Activated T-cell treated with anti-CD3 and anti-CD28 coated beads, Interleukin-2, amount 50 U/mL, for 72 hours (primary cell): Measurements from ENCODE around the gene CNPY1. TPM values are rescaled to one million over a fixed set of nuclear protein-coding genes. Genes with fewer than 3 reads are reported as not detected.

ENCODE experiments used
- ATAC-seq, 2 donors: fragments of 150-1000 bp; cut with Tn5 transposase; replicated peaks in 1 of 2; 2 replicates each; pipeline ENCODE4 v1.10.0; 2021; ENCODE audit warnings: moderate library complexity in 2 of 2, mild to moderate bottlenecking in 1 of 2
- DNase-seq, 2 donors: peaks; one replicate each; pipeline ENCODE4 v3.0.0; 2021 to 2022; ENCODE audit warnings: mixed read lengths in 1 of 2
- H3K27ac Mint-ChIP-seq: one replicate; pipeline ENCODE4 v1.8.0; 2022; ENCODE audit warnings: mild to moderate bottlenecking, moderate library complexity, mixed read lengths
- H3K27me3 Mint-ChIP-seq: one replicate; pipeline ENCODE4 v1.8.0; 2022; ENCODE audit warnings: low read depth, mixed read lengths
- H3K36me3 Mint-ChIP-seq, 2 donors: one replicate each; pipeline ENCODE4 v1.8.0; 2022; ENCODE audit warnings: mixed read lengths in 2 of 2, mild to moderate bottlenecking in 1 of 2; ENCODE audit not compliant: insufficient read depth in 2 of 2
- H3K4me1 Mint-ChIP-seq: one replicate; pipeline ENCODE4 v1.8.0; 2022; ENCODE audit warnings: low read depth, mixed read lengths
- H3K4me3 Mint-ChIP-seq, 2 donors: one replicate each; pipeline ENCODE4 v1.8.0; 2022; ENCODE audit warnings: mild to moderate bottlenecking in 2 of 2, mixed read lengths in 2 of 2, moderate library complexity in 2 of 2
- H3K9me3 Mint-ChIP-seq, 2 donors: one replicate each; pipeline ENCODE4 v1.8.0; 2022; ENCODE audit warnings: mixed read lengths in 2 of 2
- total RNA-seq, 2 donors: library from RNA; stranded (reverse); gene quantifications; one replicate each; pipeline ENCODE4 v1.2.3, GENCODE V29; 2022

The CNPY1 gene
- total RNA-seq, 2 donors from 2014 or later = not detected

GRCh38 chr7:155470686-155471638 lies 75.4 kb downstream of the CNPY1 start:
- ATAC-seq (no peak), DNase-seq (no peak)
- peak overlapping the region; percentile 31 to 40 for H3K4me3 Mint-ChIP-seq
- peaks cover 18% of the 10 kb centered on the region for H3K4me1 Mint-ChIP-seq
- H3K27me3 Mint-ChIP-seq = peaks cover 85% of the 10 kb centered on the region
- H3K36me3 Mint-ChIP-seq = peaks cover 2 to 3% of the 10 kb centered on the region in 2 donors
- peak overlapping the region; percentile 9 for H3K27ac Mint-ChIP-seq
- H3K9me3 Mint-ChIP-seq = peaks cover 0 to 3% of the 10 kb centered on the region in 2 donors

GRCh38 chr7:155470186-155470487 lies 76.2 kb downstream of the CNPY1 start:
- no peak for ATAC-seq
- H3K9me3 Mint-ChIP-seq = no peaks in the 10 kb centered on the region
- no peak overlapping the region for H3K4me3 Mint-ChIP-seq
- no peak for DNase-seq
- H3K36me3 Mint-ChIP-seq = no peaks in the 10 kb centered on the region
- H3K27ac Mint-ChIP-seq = no peak overlapping the region
- H3K4me1 Mint-ChIP-seq = peaks cover 26% of the 10 kb centered on the region
- H3K27me3 Mint-ChIP-seq = peaks cover 85% of the 10 kb centered on the region

- Mint-ChIP-seq H3K27me3 (peaks cover 85% of the 10 kb centered on the region), H3K27ac (no peak overlapping the region), H3K4me3 (peak overlapping the region in 1 of 2 donors; percentile 10), H3K36me3 (no peaks in the 10 kb centered on the region), H3K9me3 (no peaks in the 10 kb centered on the region), H3K4me1 (peaks cover 30% of the 10 kb centered on the region)
- no peak for DNase-seq
- no peak for ATAC-seq
Measured at GRCh38 chr7:155469311-155470185, 76.8 kb downstream of the CNPY1 start.

- peaks cover 37% of the 10 kb centered on the region for H3K4me1 Mint-ChIP-seq
- peaks cover 85% of the 10 kb centered on the region for H3K27me3 Mint-ChIP-seq
- ATAC-seq (no peak), DNase-seq (no peak)
- H3K27ac Mint-ChIP-seq = no peak overlapping the region
- H3K36me3 Mint-ChIP-seq = no peaks in the 10 kb centered on the region
- peak overlapping the region; percentile 29 to 38 for H3K4me3 Mint-ChIP-seq
- H3K9me3 Mint-ChIP-seq = no peaks in the 10 kb centered on the region
Measured at GRCh38 chr7:155468785-155469148, 77.6 kb downstream of the CNPY1 start.

- Mint-ChIP-seq H3K9me3 (no peaks in the 10 kb centered on the region), H3K4me3 (peak overlapping the region; percentile 47 to 49), H3K4me1 (peaks cover 41% of the 10 kb centered on the region), H3K36me3 (no peaks in the 10 kb centered on the region), H3K27ac (no peak overlapping the region), H3K27me3 (peaks cover 85% of the 10 kb centered on the region)
- DNase-seq (no peak), ATAC-seq (peak; percentile 25 to 33)
Measured at GRCh38 chr7:155467846-155468784, 78.2 kb downstream of the CNPY1 start.

- peaks cover 84% of the 10 kb centered on the region for H3K27me3 Mint-ChIP-seq
- no peaks in the 10 kb centered on the region for H3K36me3 Mint-ChIP-seq
- H3K4me1 Mint-ChIP-seq = peaks cover 37% of the 10 kb centered on the region
- peak; percentile 78 to 80 for ATAC-seq
- H3K27ac Mint-ChIP-seq = no peak overlapping the region
- no peaks in the 10 kb centered on the region for H3K9me3 Mint-ChIP-seq
- peak overlapping the region; percentile 62 to 65 for H3K4me3 Mint-ChIP-seq
- DNase-seq = peak; percentile 74 to 75
Measured at GRCh38 chr7:155466814-155467733, 79.3 kb downstream of the CNPY1 start.

- Mint-ChIP-seq H3K27me3 (peaks cover 85% of the 10 kb centered on the region), H3K36me3 (no peaks in the 10 kb centered on the region), H3K9me3 (no peaks in the 10 kb centered on the region), H3K27ac (no peak overlapping the region), H3K4me3 (peak overlapping the region; percentile 62 to 65), H3K4me1 (peaks cover 33% of the 10 kb centered on the region)
- no peak for DNase-seq
- ATAC-seq = peak; percentile 2 to 9
Measured at GRCh38 chr7:155466142-155466813, 80.1 kb downstream of the CNPY1 start.

GRCh38 chr7:155465761-155466141 lies 80.6 kb downstream of the CNPY1 start:
- H3K4me3 Mint-ChIP-seq = peak overlapping the region in 1 of 2 donors; percentile 10
- no peak for ATAC-seq
- no peaks in the 10 kb centered on the region for H3K36me3 Mint-ChIP-seq
- peaks cover 28% of the 10 kb centered on the region for H3K4me1 Mint-ChIP-seq
- no peak for DNase-seq
- H3K9me3 Mint-ChIP-seq = no peaks in the 10 kb centered on the region
- no peak overlapping the region for H3K27ac Mint-ChIP-seq
- peaks cover 85% of the 10 kb centered on the region for H3K27me3 Mint-ChIP-seq

- H3K27ac Mint-ChIP-seq = no peak overlapping the region
- peaks cover 84% of the 10 kb centered on the region for H3K27me3 Mint-ChIP-seq
- peaks cover 24% of the 10 kb centered on the region for H3K4me1 Mint-ChIP-seq
- no peaks in the 10 kb centered on the region for H3K36me3 Mint-ChIP-seq
- ATAC-seq (no peak), DNase-seq (no peak)
- H3K4me3 Mint-ChIP-seq = peak overlapping the region in 1 of 2 donors; percentile 10
- no peaks in the 10 kb centered on the region for H3K9me3 Mint-ChIP-seq
Measured at GRCh38 chr7:155464948-155465739, 81.2 kb downstream of the CNPY1 start.

GRCh38 chr7:155464183-155464582 lies 82.2 kb downstream of the CNPY1 start:
- Mint-ChIP-seq H3K36me3 (no peaks in the 10 kb centered on the region), H3K27me3 (peaks cover 84% of the 10 kb centered on the region), H3K27ac (no peak overlapping the region), H3K4me3 (no peak overlapping the region), H3K4me1 (peaks cover 31% of the 10 kb centered on the region), H3K9me3 (no peaks in the 10 kb centered on the region)
- DNase-seq (no peak), ATAC-seq (no peak)
